CD8-positive, alpha-beta memory T cell (primary cell): Measurements from ENCODE around the gene BCL11A. TPM values are rescaled to one million over a fixed set of nuclear protein-coding genes. Genes with fewer than 3 reads are reported as not detected.

Experiments used
- CTCF ChIA-PET: fragments of 350-600 bp; sonication (Branson Sonifier 250); formaldehyde crosslinking; loops from one replicate; lab custom pipeline; 2021; ENCODE audit warnings: antibody characterized with exemption; lab: Charles Lee
- POLR2A ChIA-PET: fragments of 350-600 bp; sonication (Branson Sonifier 250); formaldehyde crosslinking; loops from one replicate; lab custom pipeline; 2021; ENCODE audit warnings: antibody characterized with exemption; lab: Charles Lee
- DNase-seq, 5 donors: peaks; one replicate each; pipeline versions ENCODE4 v3.0.0 to v3.0.0-alpha.2; 2020 to 2022; ENCODE audit warnings: mixed read lengths in 1 of 5
- H3K27ac ChIP-seq: one replicate; pipeline ENCODE4 v1.7.0; 2013; ENCODE audit warnings: low read depth, mild to moderate bottlenecking, low read length, moderate library complexity
- H3K27me3 ChIP-seq: 2 replicates; pipeline ENCODE4 v1.7.0; 2013; ENCODE audit warnings: low read length, mild to moderate bottlenecking; ENCODE audit not compliant: insufficient read depth, poor library complexity, severe bottlenecking
- H3K36me3 ChIP-seq: 2 replicates; pipeline ENCODE4 v1.7.0; 2013; ENCODE audit warnings: mild to moderate bottlenecking, low read length, moderate library complexity; ENCODE audit not compliant: insufficient read depth
- H3K4me1 ChIP-seq: 2 replicates; pipeline ENCODE4 v1.7.0; 2013; ENCODE audit warnings: mild to moderate bottlenecking, low read length, moderate library complexity; ENCODE audit not compliant: insufficient read depth
- H3K4me3 ChIP-seq: 2 replicates; pipeline ENCODE4 v1.7.0; 2013; ENCODE audit warnings: mild to moderate bottlenecking, low read length
- H3K9me3 ChIP-seq: 2 replicates; pipeline ENCODE4 v1.7.0; 2013; ENCODE audit warnings: mild to moderate bottlenecking, low read length
- H3K27ac Mint-ChIP-seq, 8 donors: one replicate each; pipeline ENCODE4 v1.8.0; 2020 to 2021; ENCODE audit warnings: mixed read lengths in 8 of 8, mild to moderate bottlenecking in 6 of 8, inconsistent platforms in 3 of 8, moderate library complexity in 3 of 8
- H3K27me3 Mint-ChIP-seq, 2 donors: one replicate each; pipeline ENCODE4 v1.8.0; 2020 to 2021; ENCODE audit warnings: mixed read lengths in 2 of 2, mild to moderate bottlenecking in 1 of 2, moderate library complexity in 1 of 2
- H3K36me3 Mint-ChIP-seq, 3 donors: one replicate each; pipeline ENCODE4 v1.8.0; 2020 to 2021; ENCODE audit warnings: mixed read lengths in 3 of 3, inconsistent platforms in 1 of 3, mild to moderate bottlenecking in 1 of 3
- H3K4me1 Mint-ChIP-seq, 3 donors: one replicate each; pipeline ENCODE4 v1.8.0; 2020 to 2021; ENCODE audit warnings: mixed read lengths in 3 of 3, inconsistent platforms in 1 of 3, mild to moderate bottlenecking in 1 of 3
- H3K4me3 Mint-ChIP-seq, 7 donors: one replicate each; pipeline ENCODE4 v1.8.0; 2020 to 2021; ENCODE audit warnings: mixed read lengths in 7 of 7, mild to moderate bottlenecking in 6 of 7, moderate library complexity in 4 of 7, inconsistent platforms in 2 of 7
- H3K9me3 Mint-ChIP-seq, 5 donors: one replicate each; pipeline ENCODE4 v1.8.0; 2020 to 2022; ENCODE audit warnings: mixed read lengths in 5 of 5, mild to moderate bottlenecking in 3 of 5, moderate library complexity in 2 of 5, inconsistent platforms in 1 of 5
- polyA plus RNA-seq: library from polyadenylated mRNA; unstranded; fragments of 300-500 nt; fragmentation: Illumina TruSeq; gene quantifications from one replicate; pipeline ENCODE4 v1.2.3, GENCODE V29; 2021
- total RNA-seq, 2 experiments: library from RNA; stranded (reverse); gene quantifications; one replicate each; pipeline ENCODE4 v1.2.3, GENCODE V29; 2021

Gene BCL11A
- total and polyA plus RNA-seq, 3 experiments from 2014 or later = 0.07 to 0.15 TPM; not detected in 1

- ChIA-PET CTCF (no interaction called here), POLR2A (no interaction called here)
- H3K9me3 ChIP-seq = no peaks in the 10 kb centered on the region
- no peak for DNase-seq
- H3K27me3 ChIP-seq = no peaks in the 10 kb centered on the region
- Mint-ChIP-seq H3K27ac (no peak overlapping the region), H3K9me3 (peaks cover 0 to 3% (median 0%) of the 10 kb centered on the region in 5 donors), H3K27me3 (peaks cover 14 to 57% of the 10 kb centered on the region in 2 donors), H3K36me3 (no peaks in the 10 kb centered on the region), H3K4me3 (no peak overlapping the region), H3K4me1 (no peaks in the 10 kb centered on the region)
- H3K27ac ChIP-seq = no peak overlapping the region
- no peak overlapping the region for H3K4me3 ChIP-seq
- no peaks in the 10 kb centered on the region for H3K36me3 ChIP-seq
- no peaks in the 10 kb centered on the region for H3K4me1 ChIP-seq
These were observed 27.6 kb downstream of the BCL11A start for GRCh38 chr2:60525899-60526298.

GRCh38 chr2:60524874-60525273 lies 28.6 kb downstream of the BCL11A start:
- POLR2A ChIA-PET = no interaction called here
- Histone ChIP-seq H3K36me3 (no peaks in the 10 kb centered on the region), H3K4me1 (no peaks in the 10 kb centered on the region), H3K9me3 (no peaks in the 10 kb centered on the region), H3K27me3 (no peaks in the 10 kb centered on the region), H3K27ac (no peak overlapping the region), H3K4me3 (no peak overlapping the region)
- Mint-ChIP-seq H3K27me3 (peaks cover 18 to 50% of the 10 kb centered on the region in 2 donors), H3K27ac (no peak overlapping the region), H3K36me3 (no peaks in the 10 kb centered on the region), H3K4me1 (no peaks in the 10 kb centered on the region), H3K4me3 (no peak overlapping the region), H3K9me3 (no peaks in the 10 kb centered on the region)
- no peak for DNase-seq
- CTCF ChIA-PET = no interaction called here

GRCh38 chr2:60523963-60524362 lies 29.5 kb downstream of the BCL11A start:
- no peak overlapping the region for H3K4me3 Mint-ChIP-seq
- no peak overlapping the region for H3K4me3 ChIP-seq

GRCh38 chr2:60522462-60522861 lies 31.0 kb downstream of the BCL11A start:
- Histone ChIP-seq H3K36me3 (no peaks in the 10 kb centered on the region), H3K27ac (no peak overlapping the region), H3K27me3 (no peaks in the 10 kb centered on the region), H3K4me1 (no peaks in the 10 kb centered on the region), H3K9me3 (no peaks in the 10 kb centered on the region), H3K4me3 (no peak overlapping the region)
- Mint-ChIP-seq H3K27ac (peak overlapping the region in 1 of 8 donors; percentile 31), H3K27me3 (peaks cover 6 to 30% of the 10 kb centered on the region in 2 donors), H3K36me3 (no peaks in the 10 kb centered on the region), H3K4me1 (no peaks in the 10 kb centered on the region), H3K9me3 (no peaks in the 10 kb centered on the region), H3K4me3 (no peak overlapping the region)
- CTCF ChIA-PET = no interaction called here
- no peak for DNase-seq
- POLR2A ChIA-PET = no interaction called here

More at GRCh38 chr2:60523963-60524362, 29.5 kb downstream of the BCL11A start:
- no peaks in the 10 kb centered on the region for H3K27me3 ChIP-seq
- CTCF ChIA-PET = no interaction called here
- H3K4me1 Mint-ChIP-seq = no peaks in the 10 kb centered on the region
- no peak overlapping the region for H3K27ac ChIP-seq
- POLR2A ChIA-PET = no interaction called here
- DNase-seq = no peak
- peaks cover 15 to 42% of the 10 kb centered on the region in 2 donors for H3K27me3 Mint-ChIP-seq
- no peaks in the 10 kb centered on the region for H3K4me1 ChIP-seq
- H3K27ac Mint-ChIP-seq = no peak overlapping the region
- H3K9me3 Mint-ChIP-seq = no peaks in the 10 kb centered on the region
- no peaks in the 10 kb centered on the region for H3K9me3 ChIP-seq
- H3K36me3 ChIP-seq = no peaks in the 10 kb centered on the region
- H3K36me3 Mint-ChIP-seq = no peaks in the 10 kb centered on the region

- Histone ChIP-seq H3K4me3 (no peak overlapping the region), H3K36me3 (no peaks in the 10 kb centered on the region), H3K27me3 (no peaks in the 10 kb centered on the region), H3K27ac (no peak overlapping the region), H3K4me1 (no peaks in the 10 kb centered on the region), H3K9me3 (no peaks in the 10 kb centered on the region)
- no peaks in the 10 kb centered on the region for H3K9me3 Mint-ChIP-seq
- CTCF ChIA-PET = no interaction called here
- H3K4me1 Mint-ChIP-seq = no peaks in the 10 kb centered on the region
- DNase-seq = no peak
- H3K36me3 Mint-ChIP-seq = no peaks in the 10 kb centered on the region
- H3K27ac Mint-ChIP-seq = no peak overlapping the region
- POLR2A ChIA-PET = no interaction called here
- H3K4me3 Mint-ChIP-seq = no peak overlapping the region
- peaks cover 6 to 33% of the 10 kb centered on the region in 2 donors for H3K27me3 Mint-ChIP-seq
These were observed 31.8 kb downstream of the BCL11A start for GRCh38 chr2:60521626-60522025.

GRCh38 chr2:60520917-60521539 lies 32.4 kb downstream of the BCL11A start:
- H3K27me3 Mint-ChIP-seq = peaks cover 6 to 38% of the 10 kb centered on the region in 2 donors
- DNase-seq = no peak
- Histone ChIP-seq H3K27me3 (no peaks in the 10 kb centered on the region), H3K9me3 (no peaks in the 10 kb centered on the region), H3K36me3 (no peaks in the 10 kb centered on the region), H3K4me1 (no peaks in the 10 kb centered on the region), H3K27ac (no peak overlapping the region), H3K4me3 (no peak overlapping the region)
- no peaks in the 10 kb centered on the region for H3K4me1 Mint-ChIP-seq
- no peaks in the 10 kb centered on the region for H3K9me3 Mint-ChIP-seq
- H3K27ac Mint-ChIP-seq = no peak overlapping the region
- H3K36me3 Mint-ChIP-seq = no peaks in the 10 kb centered on the region
- ChIA-PET POLR2A (no interaction called here), CTCF (no interaction called here)
- H3K4me3 Mint-ChIP-seq = no peak overlapping the region

GRCh38 chr2:60520151-60520876 lies 33.1 kb downstream of the BCL11A start:
- no peaks in the 10 kb centered on the region for H3K9me3 ChIP-seq
- CTCF ChIA-PET = no interaction called here

GRCh38 chr2:60519231-60519863 lies 34.1 kb downstream of the BCL11A start:
- no peaks in the 10 kb centered on the region for H3K9me3 Mint-ChIP-seq
- H3K36me3 ChIP-seq = no peaks in the 10 kb centered on the region
- H3K27me3 ChIP-seq = no peaks in the 10 kb centered on the region
- ChIA-PET CTCF (no interaction called here), POLR2A (no interaction called here)
- H3K4me1 Mint-ChIP-seq = no peaks in the 10 kb centered on the region
- H3K36me3 Mint-ChIP-seq = no peaks in the 10 kb centered on the region
- no peak overlapping the region for H3K27ac Mint-ChIP-seq
- no peak overlapping the region for H3K4me3 ChIP-seq
- H3K4me3 Mint-ChIP-seq = no peak overlapping the region
- H3K4me1 ChIP-seq = no peaks in the 10 kb centered on the region
- H3K9me3 ChIP-seq = no peaks in the 10 kb centered on the region
- peaks cover 15 to 35% of the 10 kb centered on the region in 2 donors for H3K27me3 Mint-ChIP-seq
- DNase-seq = no peak
- H3K27ac ChIP-seq = no peak overlapping the region

More at GRCh38 chr2:60520151-60520876, 33.1 kb downstream of the BCL11A start:
- DNase-seq = no peak
- no peak overlapping the region for H3K27ac Mint-ChIP-seq
- H3K9me3 Mint-ChIP-seq = no peaks in the 10 kb centered on the region
- H3K36me3 Mint-ChIP-seq = no peaks in the 10 kb centered on the region
- no peak overlapping the region for H3K4me3 Mint-ChIP-seq
- H3K4me3 ChIP-seq = no peak overlapping the region
- H3K27me3 ChIP-seq = no peaks in the 10 kb centered on the region
- H3K27ac ChIP-seq = no peak overlapping the region
- H3K4me1 Mint-ChIP-seq = no peaks in the 10 kb centered on the region
- POLR2A ChIA-PET = no interaction called here
- H3K27me3 Mint-ChIP-seq = peaks cover 8 to 35% of the 10 kb centered on the region in 2 donors
- H3K36me3 ChIP-seq = no peaks in the 10 kb centered on the region
- no peaks in the 10 kb centered on the region for H3K4me1 ChIP-seq
